22Rv1 (cell line): ENCODE results near the gene ANKRD26.

Experiments
- H3K27ac ChIP-seq: fragments of 450-650 bp; 2 replicates; pipeline ENCODE4 v1.5.1; 2017
- ZFX ChIP-seq: fragments of 450-650 bp; IDR thresholded peaks from 2 replicates; pipeline ENCODE4 v1.6.1; 2017; ENCODE audit warnings: antibody characterized with exemption, borderline replicate concordance
- TF ChIP-seq, protein P1 (sequence below): fragments of 450-650 bp; IDR thresholded peaks from 2 replicates; pipeline ENCODE4 v1.5.1; 2017; ENCODE audit warnings: mild to moderate bottlenecking

ANKRD26 gene

DNA sequence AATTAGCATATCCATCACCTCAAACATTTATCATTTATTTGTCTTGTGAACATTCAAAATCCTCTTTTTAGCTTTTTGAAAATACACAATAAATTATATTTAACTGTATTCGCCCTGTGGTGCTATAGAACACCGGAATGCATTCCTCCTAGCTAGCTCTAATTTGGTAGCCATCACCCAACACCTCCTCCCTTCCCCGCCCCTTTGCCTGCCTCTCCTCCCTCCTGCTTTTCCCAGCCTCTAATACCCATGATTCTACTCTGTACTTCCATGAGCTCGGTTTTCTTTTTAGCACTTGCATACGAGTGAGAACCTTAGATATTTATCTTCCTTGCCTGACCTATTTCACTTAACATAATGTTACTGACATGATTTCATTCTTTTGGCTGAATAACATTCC lies 80.1 kb downstream of the ANKRD26 start:
- no peak for TF ChIP-seq ZFX
- TF ChIP-seq, protein P1, sequence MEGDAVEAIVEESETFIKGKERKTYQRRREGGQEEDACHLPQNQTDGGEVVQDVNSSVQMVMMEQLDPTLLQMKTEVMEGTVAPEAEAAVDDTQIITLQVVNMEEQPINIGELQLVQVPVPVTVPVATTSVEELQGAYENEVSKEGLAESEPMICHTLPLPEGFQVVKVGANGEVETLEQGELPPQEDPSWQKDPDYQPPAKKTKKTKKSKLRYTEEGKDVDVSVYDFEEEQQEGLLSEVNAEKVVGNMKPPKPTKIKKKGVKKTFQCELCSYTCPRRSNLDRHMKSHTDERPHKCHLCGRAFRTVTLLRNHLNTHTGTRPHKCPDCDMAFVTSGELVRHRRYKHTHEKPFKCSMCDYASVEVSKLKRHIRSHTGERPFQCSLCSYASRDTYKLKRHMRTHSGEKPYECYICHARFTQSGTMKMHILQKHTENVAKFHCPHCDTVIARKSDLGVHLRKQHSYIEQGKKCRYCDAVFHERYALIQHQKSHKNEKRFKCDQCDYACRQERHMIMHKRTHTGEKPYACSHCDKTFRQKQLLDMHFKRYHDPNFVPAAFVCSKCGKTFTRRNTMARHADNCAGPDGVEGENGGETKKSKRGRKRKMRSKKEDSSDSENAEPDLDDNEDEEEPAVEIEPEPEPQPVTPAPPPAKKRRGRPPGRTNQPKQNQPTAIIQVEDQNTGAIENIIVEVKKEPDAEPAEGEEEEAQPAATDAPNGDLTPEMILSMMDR, result no peak
- H3K27ac ChIP-seq, result no peak overlapping the region

DNA sequence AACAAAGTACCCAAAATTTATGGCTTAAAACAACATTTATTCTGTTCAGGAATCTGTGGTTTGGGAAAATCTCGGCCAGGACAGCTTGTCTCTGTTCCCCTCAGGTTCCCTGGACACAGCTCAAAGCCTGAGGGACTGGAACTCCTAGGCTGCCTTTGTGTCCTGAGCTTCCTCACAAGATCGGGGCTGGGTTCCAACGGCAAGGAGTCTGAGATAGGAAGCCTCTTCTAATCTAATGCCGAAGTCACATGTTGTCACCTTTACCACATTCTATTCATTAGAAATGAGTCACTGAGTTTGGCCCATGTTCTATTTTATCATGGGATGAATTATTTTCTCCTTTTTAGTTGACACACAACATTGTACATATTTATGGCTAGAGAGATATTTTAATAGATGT lies 80.5 kb downstream of the ANKRD26 start:
- no peak overlapping the region for H3K27ac ChIP-seq
- TF ChIP-seq ZFX, result no peak
- TF ChIP-seq, protein P1, result no peak

DNA sequence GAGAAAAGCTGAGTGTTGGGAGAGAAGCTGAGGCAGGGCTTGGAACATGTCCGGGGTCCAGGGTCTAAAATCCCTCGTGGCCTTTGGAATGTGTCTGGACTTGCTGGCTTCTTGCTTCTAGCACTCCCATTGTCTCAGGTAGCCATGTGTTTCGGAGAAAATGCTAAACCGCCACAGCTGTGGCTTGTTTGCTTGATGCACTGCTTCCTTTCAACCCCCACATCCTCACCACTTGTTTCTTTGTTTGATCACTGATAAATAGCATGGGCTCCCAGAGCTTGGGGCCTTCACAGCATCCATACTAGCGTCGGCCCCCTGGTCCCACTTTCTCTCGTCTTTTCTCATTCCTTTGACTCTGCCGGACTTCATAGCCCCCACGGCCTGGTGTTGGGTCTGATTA lies 102.7 kb downstream of the ANKRD26 start:
- no peak overlapping the region for H3K27ac ChIP-seq
- TF ChIP-seq, protein P1, result no peak
- no peak for TF ChIP-seq ZFX

DNA sequence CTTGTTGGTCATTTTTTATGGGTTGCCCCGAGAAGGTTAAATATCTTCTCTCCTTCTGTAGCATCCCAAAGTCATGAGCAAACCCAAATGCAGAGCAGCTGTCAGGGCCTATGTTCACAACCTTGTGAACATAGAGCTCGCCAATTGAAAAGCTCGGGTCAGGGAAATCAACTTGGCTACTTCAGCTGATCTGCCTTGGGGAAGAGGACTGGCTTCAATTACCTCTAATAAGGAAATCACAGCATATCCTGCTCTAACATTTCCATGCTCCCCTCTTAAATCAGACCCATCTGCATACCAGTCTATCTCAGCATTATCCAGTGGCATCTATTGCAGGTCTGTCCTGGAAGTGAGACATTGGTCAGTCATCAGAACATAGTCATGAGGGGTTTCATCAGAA lies 105.6 kb downstream of the ANKRD26 start:
- no peak for TF ChIP-seq ZFX
- TF ChIP-seq, protein P1, result no peak
- H3K27ac ChIP-seq, result no peak overlapping the region

DNA sequence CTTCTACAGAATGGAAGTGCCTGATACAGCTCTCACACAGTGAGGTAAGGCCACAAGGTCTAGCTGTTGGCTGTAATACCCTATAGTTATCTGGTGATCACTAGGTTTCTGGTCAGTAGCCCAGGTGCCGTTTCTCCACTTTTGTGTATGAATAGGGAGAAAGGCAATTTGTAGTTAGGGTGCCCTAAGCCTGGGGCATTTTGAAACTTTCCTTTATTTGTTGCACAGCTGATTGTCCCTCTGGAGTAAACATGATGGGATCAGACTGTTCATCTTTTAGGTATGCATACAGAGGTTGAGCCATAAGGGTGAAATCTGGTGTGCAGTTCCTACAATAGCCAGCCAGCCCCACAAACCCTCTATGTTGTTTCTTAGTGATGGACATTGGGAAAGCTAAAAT lies 112.4 kb downstream of the ANKRD26 start:
- H3K27ac ChIP-seq, result no peak overlapping the region
- no peak for TF ChIP-seq ZFX
- TF ChIP-seq, protein P1, result no peak

DNA sequence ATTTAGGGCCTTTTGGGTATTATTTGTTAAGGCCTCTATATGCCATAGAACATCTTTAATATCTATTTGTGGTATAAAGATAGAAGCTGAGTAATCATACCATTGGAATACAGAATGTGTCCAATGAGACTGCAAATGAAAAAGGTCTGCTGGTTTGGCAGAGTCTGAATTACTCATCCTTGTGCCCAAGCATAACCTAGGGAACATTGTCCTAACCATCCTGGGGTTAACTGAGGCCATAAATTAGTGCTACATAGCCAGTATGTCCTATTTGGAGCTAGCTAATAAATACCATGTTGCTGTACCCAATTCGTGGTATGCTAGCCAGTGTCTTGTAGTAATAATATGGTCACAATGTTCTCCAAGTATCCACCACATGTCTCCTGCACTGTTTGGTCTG lies 117.1 kb downstream of the ANKRD26 start:
- no peak overlapping the region for H3K27ac ChIP-seq
- TF ChIP-seq, protein P1, result no peak
- TF ChIP-seq ZFX, result no peak

DNA sequence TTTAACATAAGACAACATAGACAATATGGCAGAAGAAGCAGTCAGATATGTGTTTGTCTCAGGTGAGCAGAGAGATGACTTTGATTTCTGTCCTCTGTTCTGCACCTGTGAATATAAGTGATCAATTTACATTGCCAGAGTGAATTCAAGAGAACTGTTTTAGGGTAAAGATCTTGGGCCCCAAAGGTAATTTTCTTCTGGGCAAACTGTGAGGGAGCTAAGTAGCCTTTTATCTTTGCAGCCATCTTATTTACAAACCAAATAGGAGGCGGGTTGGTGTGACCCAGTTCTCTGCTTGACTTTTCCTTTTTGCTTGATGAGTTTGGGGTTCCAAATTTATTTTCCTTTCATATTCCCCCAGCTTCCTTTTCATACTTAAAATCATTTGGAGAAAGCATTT lies 118.2 kb downstream of the ANKRD26 start:
- TF ChIP-seq, protein P1, result no peak
- no peak for TF ChIP-seq ZFX
- no peak overlapping the region for H3K27ac ChIP-seq
